Stomach (tissue), 9 donors: Measurements from ENCODE around the gene TRAPPC6A. TPM values are rescaled to one million over a fixed set of nuclear protein-coding genes. Genes with fewer than 3 reads are reported as not detected.

Source experiments
- DNase-seq, 2 donors: peaks; one replicate each; pipeline versions ENCODE4 v3.0.0 to v3.0.0-alpha.2; 2013 to 2019
- H3K27ac ChIP-seq, 5 donors: fragments of 200-600 bp in 4 of 5; sonication (generic) in 4 of 5; one replicate each; pipeline ENCODE4 v1.5.1; 2013 to 2019; ENCODE audit warnings: mild to moderate bottlenecking in 1 of 5, moderate library complexity in 1 of 5
- H3K27me3 ChIP-seq, 3 donors: fragments of 200-600 bp; sonication (generic); one replicate each; pipeline ENCODE4 v1.5.1; 2017 to 2019; ENCODE audit warnings: mixed run types in 1 of 3
- H3K36me3 ChIP-seq, 4 donors: fragments of 200-600 bp; sonication (generic); 1 replicate in 3 of 4; 2 replicates in 1 of 4; pipeline ENCODE4 v1.5.1; 2016 to 2019
- H3K4me1 ChIP-seq, 4 donors: fragments of 200-600 bp; sonication (generic); one replicate each; pipeline ENCODE4 v1.5.1; 2016 to 2019
- H3K4me3 ChIP-seq, 4 donors: fragments of 200-600 bp; sonication (generic) in 3 of 4; one replicate each; pipeline ENCODE4 v1.5.1; 2016 to 2019; ENCODE audit warnings: mild to moderate bottlenecking in 1 of 4
- H3K9me3 ChIP-seq, 4 donors: fragments of 200-600 bp; sonication (generic); one replicate each; pipeline ENCODE4 v1.5.1; 2016 to 2019
- EP300 ChIP-seq: sonication (generic); formaldehyde crosslinking; IDR thresholded peaks from one replicate; pipeline ENCODE4 v1.6.1; 2017; ENCODE audit warnings: antibody characterized with exemption
- POLR2A ChIP-seq, 4 donors: fragments of 450-650 bp; IDR thresholded peaks; one replicate each; pipeline ENCODE4 v1.6.1; 2016; ENCODE audit warnings: antibody characterized with exemption in 4 of 4, control low read depth in 2 of 4, mild to moderate bottlenecking in 1 of 4, moderate library complexity in 1 of 4
- POLR2AphosphoS5 ChIP-seq, 3 donors: sonication (generic); formaldehyde crosslinking; IDR thresholded peaks; one replicate each; pipeline ENCODE4 v1.6.1; 2016; ENCODE audit warnings: antibody characterized with exemption in 3 of 3
- WGBS, 5 donors: extraction: QIAGEN DNeasy Blood & Tissue Kit in 3 of 5; methylation state at CpG; one replicate each; pipeline versions ENCODE4 v1.1.5 to v1.1.7; 2013 to 2018; 5-methylcytosine and 5-hydroxymethylcytosine counted together
- intact Hi-C: fragments of 100-400 bp; cut with DNase I; formaldehyde crosslinking; loops from one replicate; pipeline ENCODE4 v1.15.1; 2023; ENCODE audit warnings: low total_unique reads
- polyA plus RNA-seq, 3 donors: library from polyadenylated mRNA; stranded (reverse); fragments of 200-250 nt; gene quantifications; one replicate each; pipeline ENCODE4 v1.2.3, GENCODE V29; 2013
- total RNA-seq, 5 donors: library from RNA; depleted of rRNA; stranded (reverse); fragments of >200 nt; gene quantifications; one replicate each; pipeline versions ENCODE4 v1.1.0 to v1.2.3, GENCODE V29; 2014 to 2016
- TF ChIP-seq, protein P1 (sequence below), 7 experiments: fragments of 450-650 bp in 4 of 7; fragments of 200-600 bp in 3 of 7; sonication (generic) in 3 of 7; IDR thresholded peaks; one replicate each; pipeline ENCODE4 v1.5.1; 2016 to 2019; ENCODE audit warnings: antibody characterized with exemption in 7 of 7, control low read depth in 2 of 7, mild to moderate bottlenecking in 1 of 7
- donor health status: healthy with polysubstance abuse.
- donor health status: Bipolar disorder and iron deficiency.
- donor health status: healthy.

The TRAPPC6A gene
- total and polyA plus RNA-seq, 8 donors, result 8.7 to 59.4 (median 40.7) TPM; not detected in 1

DNA sequence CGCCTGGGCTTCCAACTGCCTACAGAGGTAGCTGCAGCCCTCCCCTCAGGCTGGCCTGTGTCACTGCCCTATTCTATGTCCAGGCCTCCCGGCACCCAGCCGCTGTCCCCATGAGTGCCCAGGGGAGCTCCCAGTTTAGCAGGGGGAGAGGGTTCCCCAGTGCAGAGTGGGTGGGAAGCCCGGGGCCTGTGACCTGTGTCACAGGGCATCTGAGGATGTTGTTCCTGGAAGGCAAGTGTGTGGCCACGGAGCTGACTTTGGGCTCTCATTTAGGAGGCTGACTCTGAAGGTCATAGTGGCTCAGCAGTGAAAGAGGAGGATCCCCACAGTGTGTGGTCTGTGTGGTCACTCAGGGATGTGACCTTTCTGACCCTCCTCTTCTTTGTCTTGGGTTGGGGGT lies 59.9 kb downstream of the TRAPPC6A start:
- TF ChIP-seq POLR2A (IDR thresholded peaks at IDR 0.05), result no peak
- TF ChIP-seq EP300, result no peak
- TF ChIP-seq, protein P1, sequence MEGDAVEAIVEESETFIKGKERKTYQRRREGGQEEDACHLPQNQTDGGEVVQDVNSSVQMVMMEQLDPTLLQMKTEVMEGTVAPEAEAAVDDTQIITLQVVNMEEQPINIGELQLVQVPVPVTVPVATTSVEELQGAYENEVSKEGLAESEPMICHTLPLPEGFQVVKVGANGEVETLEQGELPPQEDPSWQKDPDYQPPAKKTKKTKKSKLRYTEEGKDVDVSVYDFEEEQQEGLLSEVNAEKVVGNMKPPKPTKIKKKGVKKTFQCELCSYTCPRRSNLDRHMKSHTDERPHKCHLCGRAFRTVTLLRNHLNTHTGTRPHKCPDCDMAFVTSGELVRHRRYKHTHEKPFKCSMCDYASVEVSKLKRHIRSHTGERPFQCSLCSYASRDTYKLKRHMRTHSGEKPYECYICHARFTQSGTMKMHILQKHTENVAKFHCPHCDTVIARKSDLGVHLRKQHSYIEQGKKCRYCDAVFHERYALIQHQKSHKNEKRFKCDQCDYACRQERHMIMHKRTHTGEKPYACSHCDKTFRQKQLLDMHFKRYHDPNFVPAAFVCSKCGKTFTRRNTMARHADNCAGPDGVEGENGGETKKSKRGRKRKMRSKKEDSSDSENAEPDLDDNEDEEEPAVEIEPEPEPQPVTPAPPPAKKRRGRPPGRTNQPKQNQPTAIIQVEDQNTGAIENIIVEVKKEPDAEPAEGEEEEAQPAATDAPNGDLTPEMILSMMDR (IDR thresholded peaks at IDR 0.05), result no peak
- TF ChIP-seq POLR2AphosphoS5 (IDR thresholded peaks at IDR 0.05), result no peak
- no peaks in the 10 kb centered on the region for H3K9me3 ChIP-seq
- H3K4me3 ChIP-seq, result no peak overlapping the region
- H3K27me3 ChIP-seq, result no peaks in the 10 kb centered on the region
- intact Hi-C loops, result no loop called here
- 48 to 88% (median 57%) methylated on average over 3 to 5 of the region's 5 CpGs for WGBS, 5 donors
- DNase-seq, result no peak
- peaks cover 82 to 100% (median 97%) of the 10 kb centered on the region in 4 donors for H3K4me1 ChIP-seq
- peak overlapping the region; percentile 30 to 77 (median 38) for H3K27ac ChIP-seq
- H3K36me3 ChIP-seq, result peaks cover 0 to 4% (median 0%) of the 10 kb centered on the region in 4 donors

DNA sequence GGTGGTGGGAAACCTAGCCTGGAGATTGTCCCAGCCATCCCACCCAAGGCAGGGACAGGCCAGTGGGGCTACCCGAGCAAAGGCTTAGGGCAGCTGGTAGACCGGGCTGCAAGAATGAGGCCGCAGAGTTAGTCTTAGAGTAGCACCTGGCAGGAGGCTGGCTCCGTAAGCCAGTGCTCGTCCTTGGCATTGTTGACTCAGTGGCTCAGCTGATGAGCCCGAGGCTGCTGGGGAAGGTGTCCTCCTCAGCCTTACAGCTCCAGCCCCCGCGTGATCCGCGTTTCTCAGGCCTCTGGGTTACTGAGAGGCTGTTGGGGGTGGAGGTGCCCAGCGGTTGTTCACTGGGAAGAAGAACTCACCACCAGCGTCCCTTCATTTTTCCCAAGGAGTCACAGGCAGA lies 60.4 kb downstream of the TRAPPC6A start:
- peak overlapping the region; percentile 30 to 77 (median 38) for H3K27ac ChIP-seq
- no peak for DNase-seq

DNA sequence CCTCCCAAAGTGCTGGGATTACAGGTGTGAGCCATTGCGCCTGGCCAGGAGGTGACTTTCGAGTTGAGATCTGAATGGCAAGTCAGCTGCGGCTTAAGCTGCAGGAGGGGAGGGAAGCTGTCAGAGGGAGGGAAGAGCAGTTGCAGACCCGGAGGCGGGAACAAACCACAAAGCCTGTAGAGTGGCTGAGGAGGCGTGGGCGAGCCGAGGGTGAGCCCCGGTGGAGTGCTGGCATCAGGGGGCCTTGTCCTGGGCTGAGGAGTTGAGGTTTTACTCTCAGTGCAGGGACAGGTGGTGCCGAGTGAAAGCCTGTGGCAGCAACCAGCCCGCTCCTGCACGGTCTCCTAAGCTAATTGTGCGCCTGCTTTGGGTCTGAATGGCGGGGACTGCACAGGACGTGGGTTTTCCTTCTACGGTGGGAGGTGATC lies 60.9 kb downstream of the TRAPPC6A start:
- peaks cover 84 to 100% (median 97%) of the 10 kb centered on the region in 4 donors for H3K4me1 ChIP-seq
- H3K27me3 ChIP-seq, result no peaks in the 10 kb centered on the region
- intact Hi-C loops, result no loop called here
- TF ChIP-seq EP300 (no peak), POLR2AphosphoS5 (IDR thresholded peaks at IDR 0.05) (no peak), POLR2A (IDR thresholded peaks at IDR 0.05) (no peak)
- TF ChIP-seq, protein P1 (IDR thresholded peaks at IDR 0.05), result no peak
- peak in 1 of 2 donors; percentile 75 for DNase-seq
- 16 to 48% (median 27%) methylated on average over 14 to 16 of the region's 16 CpGs for WGBS, 5 donors
- peak overlapping the region; percentile 30 to 77 (median 38) for H3K27ac ChIP-seq
- H3K4me3 ChIP-seq, result no peak overlapping the region
- no peaks in the 10 kb centered on the region for H3K9me3 ChIP-seq
- H3K36me3 ChIP-seq, result no peaks in the 10 kb centered on the region

More for the DNA sequence above, 60.4 kb downstream of the TRAPPC6A start:
- Histone ChIP-seq H3K27me3 (no peaks in the 10 kb centered on the region), H3K4me3 (no peak overlapping the region), H3K4me1 (peaks cover 82 to 100% (median 97%) of the 10 kb centered on the region in 4 donors), H3K36me3 (no peaks in the 10 kb centered on the region), H3K9me3 (no peaks in the 10 kb centered on the region)
- 22 to 43% (median 39%) methylated on average over 10 to 12 of the region's 12 CpGs for WGBS, 5 donors
- intact Hi-C loops, result no loop called here
- TF ChIP-seq POLR2AphosphoS5 (IDR thresholded peaks at IDR 0.05) (no peak), POLR2A (IDR thresholded peaks at IDR 0.05) (no peak), EP300 (no peak)
- TF ChIP-seq, protein P1 (IDR thresholded peaks at IDR 0.05), result no peak

DNA sequence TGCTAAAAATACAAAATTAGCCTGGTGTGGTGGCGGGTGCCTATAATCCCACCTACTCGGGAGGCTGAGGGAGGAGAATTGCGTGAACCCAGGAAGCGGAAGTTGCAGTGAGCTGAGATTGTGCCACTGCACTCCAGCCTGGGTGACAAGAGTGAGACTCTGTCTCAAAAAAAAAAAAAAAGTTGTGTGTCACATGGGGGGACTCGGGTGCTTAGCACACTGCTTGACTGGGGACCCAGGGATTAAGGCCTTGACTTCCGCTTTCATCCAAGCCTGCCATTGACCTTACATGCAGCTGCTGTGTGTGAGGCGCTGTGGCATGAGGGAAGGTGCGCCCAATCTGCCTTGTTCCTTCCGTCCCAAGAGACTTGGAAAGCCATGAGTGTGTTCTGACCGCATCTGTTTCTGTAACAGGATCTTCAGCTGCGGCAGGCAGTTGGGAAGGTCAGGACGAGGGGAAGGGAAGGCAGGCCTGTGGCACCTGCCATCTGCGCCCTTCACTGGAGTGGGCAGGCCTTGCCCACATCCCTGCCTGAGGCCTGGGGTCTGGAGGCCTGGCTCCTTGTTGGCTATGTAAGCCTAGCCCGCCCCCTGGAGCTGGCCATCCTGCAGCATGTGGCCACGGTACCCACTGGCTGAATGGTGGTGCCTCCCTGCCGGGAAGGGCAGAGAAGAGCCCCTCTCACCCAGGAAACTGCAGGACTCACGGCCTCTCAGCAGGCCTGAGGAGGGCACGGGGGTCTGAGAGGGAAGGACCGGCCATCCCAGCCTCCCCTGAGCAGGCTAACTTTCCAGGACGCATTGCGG lies 62.0 kb downstream of the TRAPPC6A start:
- no peaks in the 10 kb centered on the region for H3K27me3 ChIP-seq
- TF ChIP-seq POLR2AphosphoS5 (IDR thresholded peaks at IDR 0.05), result no peak
- H3K36me3 ChIP-seq, result no peaks in the 10 kb centered on the region
- intact Hi-C loops, result no loop called here
- H3K4me1 ChIP-seq, result peaks cover 75 to 100% (median 95%) of the 10 kb centered on the region in 4 donors
- H3K4me3 ChIP-seq, result no peak overlapping the region
- H3K27ac ChIP-seq, result peak overlapping the region in 3 of 5 donors; percentile 75 to 80 (median 77)
- no peaks in the 10 kb centered on the region for H3K9me3 ChIP-seq
- DNase-seq, result no peak
- 86 to 89% (median 89%) methylated on average over 20 to 21 of the region's 21 CpGs for WGBS, 5 donors
